Measurements from ENCODE around the gene GTF2A2. TPM values are rescaled to one million over a fixed set of nuclear protein-coding genes. Genes with fewer than 3 reads are reported as not detected.

Gene GTF2A2
- total and polyA plus RNA-seq, 10 of the 15 experiments (the other 5 are each of a cell fraction or from before 2014, with no cell fraction given): 89.2 to 565 (median 137) TPM

GRCh38 chr15:59657635-59658125, 365 bp upstream of the GTF2A2 start:
- ChIA-PET RAD21 (ENCODE audit: unreplicated experiment) (interaction anchor here (1.0 to 1.6 kb wide), 4 partner anchors 10 to 125 kb away, joined by 3 to 4 read pairs (median 3); no protein-coding TSS in a partner anchor), POLR2A (interaction anchor here (0.9 kb wide), 1 partner anchor 18 kb away, joined by 4 read pairs; no protein-coding TSS in a partner anchor), SMC1A (ENCODE audit: uncharacterized antibody, unreplicated experiment) (interaction anchor here (0.6 to 1.6 kb wide), 5 partner anchors 12 to 125 kb away, joined by 3 to 7 read pairs (median 4); partner anchors contain the start of gene BNIP2), CTCF (interaction anchor here (0.7 to 2.5 kb wide), 3 partner anchors 15 to 129 kb away, joined by 3 to 15 read pairs (median 3); no protein-coding TSS in a partner anchor)
- Histone ChIP-seq H3K36me3 (ENCODE audit: control insufficient read depth in 2 of 2, insufficient read depth in 2 of 2, low read length in 1 of 2) (peaks cover 0 to 9% of the 10 kb centered on the region in 2 experiments; a peak in 2 of 4 replicates), H3K79me2 (ENCODE audit: control insufficient read depth, insufficient read depth, low read length) (peaks cover 42% of the 10 kb centered on the region), H2AFZ (ENCODE audit: control insufficient read depth, low read depth, low read length) (peak overlapping the region; percentile 48), H3K27me3 (replicated peaks in 1 of 2; ENCODE audit: control insufficient read depth in 2 of 2, insufficient read depth in 2 of 2, low read length in 1 of 2) (no peaks in the 10 kb centered on the region), H3K4me2 (ENCODE audit: control insufficient read depth, insufficient read depth) (peak overlapping the region; percentile 53), H3K9me3 (replicated peaks; ENCODE audit: control insufficient read depth, insufficient read depth, low read length) (no peaks in the 10 kb centered on the region; the same call in 2 of the 3 replicates), H3K9ac (ENCODE audit: control insufficient read depth, insufficient read depth, low read length) (peak overlapping the region; percentile 83; the same call in 1 of the 2 replicates), H4K20me1 (ENCODE audit: control insufficient read depth, insufficient read depth) (no peaks in the 10 kb centered on the region), H3K27ac (ENCODE audit: control insufficient read depth, insufficient read depth) (peak overlapping the region; percentile 77), H3K4me3 (peak overlapping the region; percentile 80; the same call in 1 of the 2 replicates), H3K4me1 (ENCODE audit: control insufficient read depth, insufficient read depth, low read length) (0 out of 2 replicates have a peak, but pooled peaks cover 4% of the 10 kb centered on the region)
- FAIRE-seq: no peak
- no peak for ATAC-seq
- 64% methylated on average over 23 of the region's 23 CpGs for WGBS (ENCODE audit: insufficient coverage, insufficient replicate concordance, low lambda C conversion rate, missing lambda C conversion rate)
- DNase-seq (ENCODE audit: low read depth, low spot score): no peak
- no TSS peak for BruUV-seq (replicated peaks)
- TF ChIP-seq LARP7 (IDR thresholded peaks at IDR 0.05) (no peak), CBFB (IDR thresholded peaks at IDR 0.05; ENCODE audit: low read depth) (no peak), GATAD2B (conservative IDR thresholded peaks at IDR 0.05; ENCODE audit: low read depth) (no peak), ZBTB33 (IDR thresholded peaks at IDR 0.05) (peak; percentile 50; the same call in 1 of the 2 replicates), NBN (IDR thresholded peaks at IDR 0.05) (0 out of 2 replicates have a peak, but pooled peaks have one; percentile 1), POLR2AphosphoS5 (IDR thresholded peaks at IDR 0.05; ENCODE audit: low read length) (peak; percentile 3; the same call in 1 of the 2 replicates), ZBED1 (IDR thresholded peaks at IDR 0.05; ENCODE audit: borderline replicate concordance) (no peak), TCF3 (IDR thresholded peaks at IDR 0.05; ENCODE audit: borderline replicate concordance, insufficient read depth, low read depth, low read length) (0 out of 2 replicates have a peak, but pooled peaks have one; percentile 0), SMAD5 (IDR thresholded peaks at IDR 0.05; ENCODE audit: low read depth) (no peak), MYC (IDR thresholded peaks at IDR 0.05; ENCODE audit: insufficient read depth, insufficient read length, insufficient replicate concordance, low read length, severe bottlenecking) (no peak)
- in situ Hi-C loops (cut with MboI): no loop called here
- intact Hi-C loops (cut with micrococcal nuclease; ENCODE audit: unreplicated experiment): no loop called here
